Subcutaneous abdominal adipose tissue (tissue), 5 donors: ENCODE measurements around the gene CCDC192.
"Not testable (repeated sequence)": the region's sequence is repeated elsewhere in the genome, so short reads cannot be mapped to it uniquely, and the experiment has no call there.

ENCODE experiments used
- H3K27ac ChIP-seq: one replicate; pipeline ENCODE4 v1.7.0; 2013; ENCODE audit warnings: low read depth, mild to moderate bottlenecking, inconsistent platforms, low read length, moderate library complexity
- H3K27me3 ChIP-seq, 5 donors: one replicate each; pipeline ENCODE4 v1.7.0; 2013; ENCODE audit warnings: low read length in 5 of 5, inconsistent platforms in 1 of 5; ENCODE audit not compliant: control insufficient read depth in 5 of 5, insufficient read depth in 4 of 5
- H3K36me3 ChIP-seq, 5 donors: one replicate each; pipeline ENCODE4 v1.7.0; 2013; ENCODE audit warnings: low read length in 5 of 5; ENCODE audit not compliant: control insufficient read depth in 5 of 5, insufficient read depth in 5 of 5
- H3K4me1 ChIP-seq, 5 donors: one replicate each; pipeline ENCODE4 v1.7.0; 2013; ENCODE audit warnings: low read length in 5 of 5, mild to moderate bottlenecking in 3 of 5, moderate library complexity in 1 of 5; ENCODE audit not compliant: control insufficient read depth in 5 of 5, insufficient read depth in 5 of 5
- H3K4me3 ChIP-seq, 5 donors: one replicate each; pipeline ENCODE4 v1.7.0; 2013; ENCODE audit warnings: low read length in 5 of 5, low read depth in 1 of 5
- H3K9ac ChIP-seq, 5 donors: one replicate each; pipeline ENCODE4 v1.7.0; 2013; ENCODE audit warnings: low read length in 5 of 5, mild to moderate bottlenecking in 4 of 5, moderate library complexity in 3 of 5
- H3K9me3 ChIP-seq, 5 donors: one replicate each; pipeline ENCODE4 v1.7.0; 2013; ENCODE audit warnings: low read length in 5 of 5; ENCODE audit not compliant: control insufficient read depth in 5 of 5
- donor health status: healthy.
- donor health status: healthy.
- donor health status: healthy.
- donor health status: healthy.
- donor health status: healthy.

CCDC192 gene

DNA sequence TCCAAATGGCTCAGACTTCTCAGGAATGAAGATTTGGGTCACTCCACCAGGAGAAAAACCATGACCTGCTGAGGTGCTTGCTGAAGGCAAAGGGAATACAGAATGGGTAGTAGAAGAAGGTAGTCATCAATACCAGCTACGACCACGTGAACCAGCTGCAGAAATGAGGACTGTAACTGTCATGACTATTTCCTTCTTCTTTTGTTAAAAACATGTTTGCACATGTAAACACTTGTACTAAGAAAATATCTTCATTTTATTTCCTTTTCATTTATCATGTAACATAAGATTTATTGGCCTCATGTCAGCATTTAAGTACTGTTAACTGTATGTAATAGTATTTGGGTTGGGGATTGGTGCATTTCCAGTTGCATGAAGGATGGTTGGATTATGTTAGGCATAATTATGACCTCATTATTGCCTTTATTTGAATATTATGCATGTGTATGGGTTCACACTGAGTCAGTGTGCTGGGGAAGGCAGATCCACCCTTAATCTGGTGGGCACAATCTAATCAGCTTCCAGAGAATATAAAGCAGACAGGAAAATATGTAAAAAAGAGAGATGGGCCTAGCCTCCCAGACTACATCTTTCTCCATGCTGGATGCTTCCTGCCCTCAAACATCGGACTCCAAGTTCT is 23.4 kb upstream of the CCDC192 start:
- H3K27me3 ChIP-seq, H3K27ac ChIP-seq, H3K9ac ChIP-seq: not testable (repeated sequence)

DNA sequence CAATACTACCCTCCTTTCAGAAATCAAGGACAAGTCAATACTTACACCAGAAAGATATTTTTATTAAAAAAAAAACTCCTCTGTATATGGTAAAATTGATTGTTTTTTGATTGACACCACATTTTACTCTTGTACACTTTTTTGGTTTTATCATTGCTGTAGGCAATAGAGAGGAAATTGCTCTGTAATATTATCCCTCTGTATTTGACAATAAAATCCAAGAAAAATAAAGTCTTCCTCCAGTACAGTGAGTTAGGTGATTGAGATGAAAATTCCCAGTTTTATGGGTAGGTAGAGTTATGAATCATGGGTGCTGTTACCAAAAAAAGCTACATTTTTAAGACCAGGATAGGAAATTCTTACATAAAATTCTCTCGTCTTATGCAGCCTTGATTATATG is 22.6 kb upstream of the CCDC192 start:
- H3K36me3 ChIP-seq: no peaks in the 10 kb centered on the region
- no peaks in the 10 kb centered on the region for H3K27me3 ChIP-seq
- H3K9me3 ChIP-seq: no peaks in the 10 kb centered on the region
- no peak overlapping the region for H3K4me3 ChIP-seq
- H3K9ac ChIP-seq: no peak overlapping the region
- H3K4me1 ChIP-seq: peaks cover 0 to 8% (median 0%) of the 10 kb centered on the region in 5 donors
- H3K27ac ChIP-seq: no peak overlapping the region

More for the DNA sequence above, 23.4 kb upstream of the CCDC192 start:
- H3K9me3 ChIP-seq, H3K4me1 ChIP-seq, H3K4me3 ChIP-seq, H3K36me3 ChIP-seq: not testable (repeated sequence)

DNA sequence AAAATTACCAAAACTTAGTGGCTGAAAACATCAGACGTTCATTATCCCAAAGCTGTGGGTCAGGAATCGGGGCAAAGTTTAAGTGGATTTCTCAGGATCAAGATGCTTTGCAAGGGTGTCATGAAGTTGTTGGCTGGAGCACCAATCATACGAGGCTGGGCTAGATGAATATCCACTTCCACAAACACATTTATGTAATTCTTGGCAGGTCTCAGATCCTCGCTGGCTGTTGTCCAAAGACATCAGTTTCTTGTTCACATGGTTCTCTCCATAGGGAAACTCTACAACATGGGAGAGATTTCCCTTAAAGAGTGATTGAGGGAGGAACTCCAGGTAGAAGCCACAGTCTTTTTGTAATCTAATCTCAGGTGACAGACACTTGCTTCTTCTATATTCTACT is 20.2 kb upstream of the CCDC192 start:
- no peaks in the 10 kb centered on the region for H3K36me3 ChIP-seq
- no peak overlapping the region for H3K9ac ChIP-seq

DNA sequence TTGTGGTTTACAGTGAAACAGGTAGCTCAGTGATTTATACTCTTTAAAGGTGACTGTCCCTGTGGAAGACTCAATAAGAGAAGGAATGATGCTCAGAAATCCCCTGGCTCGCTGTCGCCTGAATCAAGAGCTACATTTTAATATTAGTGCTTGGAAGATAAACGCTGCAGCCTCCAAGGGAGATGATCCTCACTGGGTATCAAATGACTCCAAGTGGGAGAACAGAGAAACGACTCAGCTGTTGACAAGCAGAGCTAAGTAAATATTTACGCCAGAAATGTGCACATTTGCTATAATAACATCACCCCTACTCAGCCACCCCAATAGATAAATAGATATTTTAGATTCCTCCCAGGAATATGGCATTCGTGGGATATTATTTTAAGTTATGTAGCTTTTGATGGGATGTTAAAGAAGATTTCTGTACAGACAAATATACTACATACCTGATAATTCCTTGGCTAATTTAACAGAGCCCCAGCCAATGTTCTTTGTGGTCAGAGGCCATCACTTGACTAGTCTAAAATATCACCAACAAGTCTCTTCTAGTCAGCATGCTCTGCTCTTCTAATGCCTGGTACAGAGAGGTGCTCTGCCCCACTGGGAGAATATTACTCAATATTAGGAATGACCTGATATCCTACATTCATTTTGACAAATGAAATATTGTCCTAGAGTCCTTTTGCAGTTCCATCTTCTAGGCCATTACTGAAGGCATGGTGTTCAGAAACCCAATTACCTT is 18.3 kb upstream of the CCDC192 start:
- Histone ChIP-seq H3K9me3 (no peaks in the 10 kb centered on the region), H3K27ac (no peak overlapping the region), H3K9ac (no peak overlapping the region), H3K4me3 (no peak overlapping the region), H3K4me1 (peaks cover 0 to 17% (median 0%) of the 10 kb centered on the region in 5 donors), H3K36me3 (no peaks in the 10 kb centered on the region), H3K27me3 (no peaks in the 10 kb centered on the region)

More for the DNA sequence above, 20.2 kb upstream of the CCDC192 start:
- Histone ChIP-seq H3K9me3 (no peaks in the 10 kb centered on the region), H3K27ac (no peak overlapping the region), H3K4me3 (no peak overlapping the region), H3K4me1 (peaks cover 0 to 17% (median 0%) of the 10 kb centered on the region in 5 donors), H3K27me3 (no peaks in the 10 kb centered on the region)

GRCh38 chr5:127685662-127686061 is 17.5 kb upstream of the CCDC192 start:
- Histone ChIP-seq H3K4me1 (peaks cover 0 to 17% (median 0%) of the 10 kb centered on the region in 5 donors), H3K36me3 (no peaks in the 10 kb centered on the region), H3K9me3 (peaks cover 0 to 2% (median 0%) of the 10 kb centered on the region in 5 donors), H3K27ac (no peak overlapping the region), H3K9ac (no peak overlapping the region), H3K4me3 (no peak overlapping the region), H3K27me3 (no peaks in the 10 kb centered on the region)

GRCh38 chr5:127686424-127686823 is 16.8 kb upstream of the CCDC192 start:
- Histone ChIP-seq H3K27me3 (no peaks in the 10 kb centered on the region), H3K27ac (no peak overlapping the region), H3K9ac (no peak overlapping the region), H3K36me3 (no peaks in the 10 kb centered on the region), H3K9me3 (peaks cover 0 to 3% (median 0%) of the 10 kb centered on the region in 5 donors), H3K4me3 (no peak overlapping the region), H3K4me1 (peaks cover 0 to 17% (median 0%) of the 10 kb centered on the region in 5 donors)

DNA sequence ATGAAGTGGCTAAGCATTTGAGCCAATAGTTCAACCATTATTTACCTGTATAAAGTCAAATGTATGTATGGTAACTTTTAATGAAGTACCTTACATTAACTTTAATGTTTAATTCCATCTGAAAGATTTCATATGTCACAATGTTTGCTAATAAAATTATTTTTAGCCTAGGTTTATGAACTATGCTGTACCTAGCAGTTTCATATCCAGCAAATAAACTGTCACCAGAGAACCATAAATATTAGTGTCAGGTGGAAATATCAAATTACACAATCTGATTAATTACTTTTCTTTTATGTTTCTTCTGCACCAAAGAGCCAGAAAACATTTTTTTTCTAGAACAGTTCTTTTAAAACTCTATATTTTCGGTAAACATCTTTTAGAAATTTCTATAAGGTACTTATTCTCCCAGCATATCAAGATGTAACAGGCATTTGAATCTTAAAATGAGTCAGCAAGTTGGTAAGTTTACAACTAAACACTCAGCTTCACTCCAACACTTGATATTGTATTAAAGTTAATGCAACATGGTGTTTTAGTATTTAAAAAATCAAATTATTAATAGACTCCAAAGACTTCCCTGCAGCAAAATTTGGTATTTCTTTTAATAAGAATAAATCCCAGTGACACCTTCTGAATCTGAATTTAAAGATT is 8.5 kb upstream of the CCDC192 start:
- Histone ChIP-seq H3K9ac (no peak overlapping the region), H3K27me3 (peaks cover 0 to 3% (median 0%) of the 10 kb centered on the region in 5 donors), H3K27ac (no peak overlapping the region), H3K4me1 (peaks cover 0 to 4% (median 0%) of the 10 kb centered on the region in 5 donors), H3K4me3 (no peak overlapping the region), H3K36me3 (no peaks in the 10 kb centered on the region), H3K9me3 (peaks cover 0 to 3% (median 0%) of the 10 kb centered on the region in 5 donors)

GRCh38 chr5:127695346-127695745 is 7.8 kb upstream of the CCDC192 start:
- H3K27me3 ChIP-seq: peaks cover 0 to 3% (median 0%) of the 10 kb centered on the region in 5 donors
- H3K4me3 ChIP-seq: no peak overlapping the region
- peaks cover 0 to 4% (median 0%) of the 10 kb centered on the region in 5 donors for H3K4me1 ChIP-seq
- H3K9me3 ChIP-seq: peaks cover 0 to 3% (median 0%) of the 10 kb centered on the region in 5 donors
- H3K36me3 ChIP-seq: no peaks in the 10 kb centered on the region
- H3K9ac ChIP-seq: no peak overlapping the region
- H3K27ac ChIP-seq: no peak overlapping the region

DNA sequence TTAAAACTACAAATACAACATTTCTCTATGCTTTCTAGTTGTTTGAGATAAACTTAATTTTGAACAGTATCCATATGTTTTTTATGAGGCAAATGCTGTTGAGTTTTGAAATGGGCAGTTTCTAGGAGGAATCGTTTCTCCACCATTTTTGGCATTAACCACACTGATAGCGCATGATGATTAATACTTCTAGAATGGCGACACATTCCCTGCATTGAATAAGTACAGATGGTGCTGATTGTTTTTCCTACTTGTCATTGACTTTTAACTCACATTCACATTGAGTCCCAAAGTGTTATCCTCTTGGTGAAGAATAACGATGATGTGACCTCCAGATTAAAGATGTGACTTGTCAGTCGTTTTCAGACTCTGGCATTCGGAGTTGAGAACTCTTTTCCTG is 6.5 kb upstream of the CCDC192 start:
- Histone ChIP-seq H3K9ac (no peak overlapping the region), H3K4me1 (peaks cover 0 to 4% (median 0%) of the 10 kb centered on the region in 5 donors), H3K9me3 (no peaks in the 10 kb centered on the region), H3K27ac (no peak overlapping the region), H3K4me3 (no peak overlapping the region), H3K27me3 (peaks cover 0 to 3% (median 0%) of the 10 kb centered on the region in 5 donors), H3K36me3 (no peaks in the 10 kb centered on the region)
